Measurements from ENCODE around the gene PCDHGA1.

- TF ChIP-seq CTCF (optimal IDR thresholded peaks at IDR 0.05 in 1 of 3, IDR thresholded peaks at IDR 0.05 in 1 of 3, conservative IDR thresholded peaks at IDR 0.05 in 1 of 3; ENCODE audit: extremely low read depth in 1 of 3, insufficient read depth in 2 of 3, low read length in 3 of 3), result peak; percentile 40 to 50 (median 47)
- no peak for TF ChIP-seq EZH2 (IDR thresholded peaks at IDR 0.05; ENCODE audit: low read length)
Observed at GRCh38 chr5:141402553-141403243, 72.4 kb downstream of the PCDHGA1 start, which contains the start of gene PCDHGA9.

Measured in keratinocyte (primary cell).